ENCODE data around the gene FAS.

The FAS gene

DNA sequence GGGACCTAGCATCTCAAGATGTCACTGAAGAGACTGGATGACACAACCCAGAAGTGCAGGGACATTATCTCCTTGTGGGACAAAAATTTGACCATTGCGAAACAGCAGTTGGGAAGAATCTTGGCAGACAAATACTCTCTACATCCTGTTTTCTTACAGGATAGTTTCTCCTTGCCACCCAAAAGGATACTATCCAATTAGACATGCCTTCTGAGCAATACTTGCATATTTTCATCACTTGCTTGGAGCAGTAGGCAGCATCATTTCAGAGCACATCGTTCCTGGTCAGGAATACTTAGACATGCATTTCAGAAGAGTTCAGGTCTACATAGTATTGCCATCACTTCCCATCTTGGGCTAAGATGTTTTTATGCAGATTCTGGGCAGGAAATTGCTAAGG is 56.8 kb downstream of the FAS start:
- no peak for DNase-seq

GRCh38 chr10:89051593-89051992 is 61.0 kb downstream of the FAS start:
- no peak for DNase-seq

DNA sequence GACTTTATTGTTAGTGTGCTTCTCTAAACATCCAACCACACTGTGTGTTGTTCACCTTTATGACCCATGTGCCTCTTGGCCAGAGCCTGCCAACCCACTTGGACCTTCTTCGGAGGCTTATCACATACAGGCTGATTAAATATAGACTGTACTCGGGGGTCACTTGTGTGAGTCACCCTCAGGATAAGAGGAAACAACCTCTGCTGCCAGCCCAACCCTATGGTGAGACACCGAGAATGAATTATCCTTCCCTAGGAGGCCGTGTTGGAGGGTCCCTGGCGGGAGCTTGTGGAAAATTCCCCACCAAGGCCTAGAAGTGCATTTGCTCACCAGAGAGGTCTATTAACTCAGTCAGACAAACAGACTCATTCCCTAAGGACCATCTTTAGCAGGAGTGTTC is 63.0 kb downstream of the FAS start:
- DNase-seq: no peak

- no peak for DNase-seq
Observed at GRCh38 chr10:89055159-89055558, 64.6 kb downstream of the FAS start.

- no peak for DNase-seq
Observed at GRCh38 chr10:89062861-89063260, 72.3 kb downstream of the FAS start.

GRCh38 chr10:89063465-89063864 is 72.9 kb downstream of the FAS start:
- no peak for DNase-seq

- DNase-seq: no peak
Observed at GRCh38 chr10:89064748-89065147, 74.2 kb downstream of the FAS start.

All from activated CD8-positive, alpha-beta memory T cell treated with anti-CD3 and anti-CD28 coated beads for 24 hours (primary cell).